GM15510 (cell line): Measurements from ENCODE around the gene AP4M1.

Source experiments
- POLR2A ChIP-seq: IDR thresholded peaks from 3 replicates; pipeline ENCODE4 v1.6.1; 2011; ENCODE audit warnings: borderline replicate concordance; ENCODE audit not compliant: insufficient read length; ENCODE audit errors: extremely low read depth

The AP4M1 gene

GRCh38 chr7:100118388-100119071, 17.1 kb downstream of the AP4M1 start:
- TF ChIP-seq POLR2A, result no peak

GRCh38 chr7:100119072-100119969, 17.9 kb downstream of the AP4M1 start, which contains the start of the genes CNPY4 and TAF6:
Gene CNPY4, plus strand, starts transcription at chr7:100119634. Its CDS starts 111 bp downstream, at chr7:100119745.
Gene TAF6, minus strand, starts transcription at chr7:100119358. Its CDS starts 5,149 bp downstream, at chr7:100114209.
- TF ChIP-seq POLR2A, result peak; percentile 84

- no peak for TF ChIP-seq POLR2A
Measured at GRCh38 chr7:100119970-100120732, 18.7 kb downstream of the AP4M1 start.

GRCh38 chr7:100120733-100121036, 19.2 kb downstream of the AP4M1 start:
- no peak for TF ChIP-seq POLR2A

GRCh38 chr7:100122067-100122466, 20.6 kb downstream of the AP4M1 start:
- TF ChIP-seq POLR2A, result no peak

- TF ChIP-seq POLR2A, result no peak
Measured at GRCh38 chr7:100122568-100122967, 21.1 kb downstream of the AP4M1 start.

GRCh38 chr7:100124301-100125230, 23.1 kb downstream of the AP4M1 start:
- TF ChIP-seq POLR2A, result no peak

GRCh38 chr7:100126239-100126930, 24.9 kb downstream of the AP4M1 start:
- no peak for TF ChIP-seq POLR2A

GRCh38 chr7:100126931-100127865, 25.8 kb downstream of the AP4M1 start, which contains the start of gene MBLAC1:
Gene MBLAC1, plus strand, starts transcription at chr7:100126967. Its CDS starts 429 bp downstream, at chr7:100127396.
- peak; percentile 76 for TF ChIP-seq POLR2A

- TF ChIP-seq POLR2A, result no peak
Measured at GRCh38 chr7:100127866-100128636, 26.6 kb downstream of the AP4M1 start.

- TF ChIP-seq POLR2A, result no peak
Measured at GRCh38 chr7:100128637-100128963, 27.2 kb downstream of the AP4M1 start.

GRCh38 chr7:100130608-100131453, 29.4 kb downstream of the AP4M1 start:
- TF ChIP-seq POLR2A, result no peak
